HG03575 (cell line): ENCODE results near the gene MCM9.

ENCODE experiments used
- ATAC-seq: cut with Tn5 transposase; IDR thresholded peaks from one replicate; pipeline ENCODE4 v1.9.1; 2021; ENCODE audit not compliant: unreplicated experiment, insufficient number of reproducible peaks, low FRiP score; ENCODE audit errors: extremely low read depth

MCM9 gene

DNA sequence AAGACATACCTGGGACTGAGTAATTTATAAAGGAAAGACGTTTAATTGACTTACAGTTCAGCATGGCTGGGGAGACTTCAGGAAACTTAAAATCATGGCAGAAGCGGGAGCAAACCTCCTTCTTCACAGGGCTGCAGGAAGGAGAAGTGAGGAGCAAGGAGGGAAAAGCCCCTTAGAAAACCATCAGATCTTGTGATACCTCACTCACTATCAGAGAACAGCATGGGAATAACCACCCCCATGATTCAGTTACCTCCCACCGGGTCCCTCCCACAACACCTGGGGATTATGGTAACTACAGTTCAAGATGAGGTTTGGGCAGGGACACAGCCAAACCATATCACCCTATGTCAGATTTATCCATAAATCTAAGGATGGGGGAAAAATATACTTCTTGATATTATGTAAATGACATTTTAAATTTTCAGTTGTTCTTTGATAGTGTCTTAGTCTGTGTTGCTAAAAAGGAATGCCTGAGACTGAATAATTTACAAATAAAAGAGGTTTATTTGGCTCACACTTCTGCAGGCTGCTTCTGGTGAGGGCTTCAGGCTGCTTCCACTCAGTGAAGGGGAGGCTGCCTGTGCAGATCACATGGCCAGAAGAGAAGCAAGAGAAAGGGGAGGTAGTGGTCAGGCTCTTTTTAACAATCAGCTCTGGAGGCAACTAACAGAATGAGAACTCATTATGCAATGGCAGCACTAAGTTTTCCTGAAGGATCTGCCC lies 1.2 kb upstream of the MCM9 start:
- ATAC-seq: no peak

DNA sequence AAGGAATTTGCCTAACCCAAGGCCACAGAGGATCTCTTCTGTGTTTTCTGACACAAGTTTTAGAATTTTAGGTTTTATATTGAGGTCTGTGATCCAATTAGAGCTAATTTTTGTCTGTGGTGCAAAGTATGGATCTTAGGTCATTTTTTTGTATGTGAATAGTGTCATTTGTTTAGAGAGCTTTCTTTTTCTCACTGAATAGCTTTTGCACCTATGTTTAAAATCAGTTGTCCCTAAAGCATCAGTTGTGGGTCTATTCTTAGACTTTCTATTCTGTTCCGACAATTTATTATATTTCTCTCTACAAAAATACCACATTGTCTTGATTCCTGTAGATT lies 341 bp upstream of the MCM9 start:
- peak; percentile 17 for ATAC-seq

DNA sequence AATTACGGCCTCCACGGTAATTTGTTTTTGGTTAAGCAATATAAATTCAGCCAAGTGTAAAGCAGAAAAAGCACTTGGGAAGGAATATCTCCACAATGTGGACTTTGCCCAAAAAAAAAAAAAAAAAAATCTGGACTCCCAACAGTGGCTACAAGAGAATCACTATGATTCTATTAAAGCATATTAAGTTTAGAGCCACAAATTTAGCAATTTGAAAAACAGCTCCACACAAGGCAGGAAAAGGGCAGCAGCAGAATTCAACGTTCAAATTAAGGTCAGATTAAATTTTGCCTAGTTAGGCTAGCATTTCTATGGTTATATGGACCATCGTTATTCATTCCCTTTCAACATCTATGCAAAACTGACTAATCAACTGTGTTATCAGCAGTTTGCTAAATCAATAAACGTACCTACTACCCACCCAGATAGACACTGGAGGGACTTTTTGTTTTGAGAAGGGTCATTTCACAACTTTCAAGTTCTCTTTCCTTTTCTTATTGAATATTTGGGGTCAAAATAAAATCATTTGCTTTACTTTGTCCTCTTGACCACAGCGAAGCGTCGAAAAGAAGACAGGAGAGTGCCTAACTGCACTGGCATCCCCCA lies 1.0 kb downstream of the MCM9 start:
- ATAC-seq: peak; percentile 1

DNA sequence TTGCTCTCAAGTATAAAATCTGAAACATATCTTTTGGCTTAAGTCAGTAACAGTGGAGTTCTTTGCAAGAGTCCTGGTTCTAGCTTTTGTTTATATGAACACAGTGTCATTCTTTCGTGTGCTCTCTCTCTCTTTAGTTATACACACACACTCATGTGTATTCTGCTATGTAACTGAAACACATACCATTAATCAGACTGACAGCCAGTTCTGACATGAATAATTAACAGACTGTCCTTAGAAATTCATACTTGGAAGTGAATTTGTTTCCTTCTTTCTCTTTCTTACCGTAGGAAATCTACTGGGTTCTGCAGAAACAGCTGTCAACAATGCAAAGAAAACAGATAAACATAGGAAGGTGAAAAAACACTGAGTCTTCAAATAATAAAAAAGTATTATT lies 2.5 kb downstream of the MCM9 start:
- ATAC-seq: no peak

- ATAC-seq: no peak
Measured at GRCh38 chr6:118931436-118931835, 3.5 kb downstream of the MCM9 start.

GRCh38 chr6:118930680-118931079 lies 4.3 kb downstream of the MCM9 start:
- no peak for ATAC-seq

DNA sequence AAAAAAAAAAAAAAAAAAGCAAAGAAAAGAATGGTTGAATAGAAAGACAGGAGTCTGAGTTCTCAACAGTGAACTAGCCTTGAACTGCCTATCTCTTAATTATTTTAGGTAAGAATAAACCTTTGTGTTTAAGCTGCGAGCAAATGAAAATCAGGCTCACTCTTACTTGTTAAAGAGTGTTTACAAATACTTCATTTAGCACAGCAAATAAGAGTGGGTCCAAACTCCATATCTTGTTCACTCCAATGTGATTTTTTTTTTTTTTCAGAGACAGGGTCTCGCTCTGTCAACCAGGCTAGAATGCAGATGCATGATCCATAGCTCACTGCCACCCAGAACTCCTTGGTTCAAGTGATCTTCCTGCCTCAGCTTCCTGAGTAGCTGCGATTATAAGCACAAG lies 11.9 kb downstream of the MCM9 start:
- no peak for ATAC-seq

DNA sequence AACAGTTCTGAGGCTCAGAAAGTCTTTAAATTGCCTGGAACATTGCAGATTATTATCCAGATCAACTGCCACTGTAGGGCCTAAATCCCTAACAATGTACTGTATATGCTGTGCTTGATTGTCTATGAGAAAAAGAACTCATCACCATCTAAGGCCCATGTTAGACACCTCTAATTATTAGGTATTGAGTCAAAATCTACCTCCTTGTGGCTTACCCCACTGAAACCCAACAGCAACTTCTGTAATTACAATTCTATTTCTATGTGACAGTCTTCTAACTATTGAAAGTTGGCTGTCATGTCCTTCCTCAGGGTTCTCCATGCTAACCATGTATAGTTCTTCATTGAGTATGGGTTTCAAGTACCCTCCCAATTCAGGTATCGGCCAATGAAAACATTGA lies 13.9 kb downstream of the MCM9 start:
- no peak for ATAC-seq

DNA sequence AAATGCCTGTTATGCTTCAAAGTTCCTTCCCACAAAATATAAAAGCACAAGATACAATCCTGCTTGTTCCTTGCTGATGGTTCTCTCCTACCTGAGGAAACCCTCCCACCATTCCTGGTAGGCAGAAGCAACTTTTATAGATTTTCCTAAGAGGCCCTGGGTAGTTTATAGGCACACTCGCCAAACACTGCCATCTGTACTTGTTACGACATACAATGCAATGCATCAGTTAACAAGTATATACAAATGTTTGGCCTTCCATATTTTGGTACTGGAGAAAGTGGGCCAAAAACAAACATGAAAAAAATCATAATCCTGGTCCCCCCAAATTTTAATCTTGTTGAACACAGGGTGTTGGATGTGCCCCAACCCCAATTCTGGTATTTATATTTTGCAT lies 16.6 kb downstream of the MCM9 start:
- no peak for ATAC-seq

DNA sequence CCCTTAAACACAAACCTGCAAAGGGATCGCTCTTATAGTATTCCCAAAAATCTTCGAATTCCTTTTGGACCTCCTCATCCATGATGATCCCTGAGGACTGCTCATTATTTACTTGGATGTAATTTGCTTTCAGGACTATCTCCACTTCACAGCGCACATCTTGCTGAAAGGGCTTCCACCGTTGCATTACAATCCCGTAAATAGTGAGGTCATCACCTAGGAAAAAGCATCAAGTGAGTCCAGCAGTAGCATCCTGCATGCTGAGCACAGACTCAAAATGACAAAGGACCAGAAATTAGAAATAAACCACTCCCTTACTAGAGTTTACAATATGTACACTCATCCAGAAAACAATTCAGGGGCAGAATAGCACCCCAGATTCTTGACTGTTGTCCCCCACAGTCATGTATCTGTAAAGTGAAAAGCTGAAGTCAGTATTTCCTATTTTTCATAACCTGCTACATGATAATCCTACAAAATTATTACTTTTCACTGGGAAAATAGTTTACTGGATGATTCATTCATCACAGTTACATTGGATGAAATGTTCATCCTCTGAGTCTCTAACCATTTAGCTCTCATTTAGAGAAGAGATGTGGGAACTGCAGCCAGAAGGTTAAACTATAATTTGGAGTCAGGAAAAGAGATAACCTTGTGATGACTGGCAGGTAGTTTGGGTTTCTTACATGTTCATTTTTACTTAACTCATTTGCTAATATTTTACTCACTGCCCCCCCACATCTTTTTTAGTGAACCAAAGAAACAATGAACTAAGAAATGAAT lies 17.2 kb downstream of the MCM9 start:
- ATAC-seq: no peak

DNA sequence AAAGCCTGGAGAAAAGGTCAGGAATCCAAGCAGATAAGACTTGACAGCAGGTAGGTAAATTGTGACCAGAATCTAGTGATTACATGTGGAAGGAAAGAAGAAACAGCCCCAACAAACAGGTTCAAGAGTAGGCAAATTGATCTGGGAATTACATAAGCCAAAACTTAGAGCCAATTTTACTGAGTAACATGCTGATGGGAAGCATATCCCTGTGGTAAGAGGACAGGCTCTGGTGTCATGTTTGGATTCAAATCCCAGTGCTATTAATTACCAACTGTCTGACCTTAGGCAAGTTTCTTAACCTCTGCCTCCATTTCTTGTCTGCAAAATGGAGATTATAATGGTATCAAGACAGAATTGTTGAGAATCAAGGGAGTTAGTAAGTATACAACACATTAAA lies 20.4 kb downstream of the MCM9 start:
- ATAC-seq: no peak

GRCh38 chr6:118913161-118913560 lies 21.8 kb downstream of the MCM9 start:
- ATAC-seq: no peak

GRCh38 chr6:118912646-118913045 lies 22.3 kb downstream of the MCM9 start:
- no peak for ATAC-seq

GRCh38 chr6:118908441-118908840 lies 26.5 kb downstream of the MCM9 start:
- no peak for ATAC-seq

DNA sequence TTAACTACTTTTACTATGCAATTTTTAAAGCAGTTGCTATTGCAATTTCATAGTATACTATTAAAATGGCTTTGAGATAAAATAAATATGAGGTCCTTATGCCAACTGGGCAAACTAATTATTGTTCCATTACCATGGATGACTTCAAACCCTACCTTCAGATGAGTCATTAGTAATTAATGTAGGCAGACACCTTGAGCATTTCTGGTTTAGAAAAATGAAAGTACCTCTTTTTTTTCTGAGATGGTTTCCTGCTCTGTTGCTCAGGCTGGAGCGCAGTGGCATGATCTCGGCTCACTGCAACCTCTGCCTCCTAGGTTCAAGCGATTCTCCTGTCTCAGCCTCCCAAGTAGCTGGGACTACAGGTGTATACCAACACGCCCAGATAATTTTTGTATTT lies 29.1 kb downstream of the MCM9 start:
- no peak for ATAC-seq

- no peak for ATAC-seq
Measured at GRCh38 chr6:118905084-118905483, 29.9 kb downstream of the MCM9 start.

DNA sequence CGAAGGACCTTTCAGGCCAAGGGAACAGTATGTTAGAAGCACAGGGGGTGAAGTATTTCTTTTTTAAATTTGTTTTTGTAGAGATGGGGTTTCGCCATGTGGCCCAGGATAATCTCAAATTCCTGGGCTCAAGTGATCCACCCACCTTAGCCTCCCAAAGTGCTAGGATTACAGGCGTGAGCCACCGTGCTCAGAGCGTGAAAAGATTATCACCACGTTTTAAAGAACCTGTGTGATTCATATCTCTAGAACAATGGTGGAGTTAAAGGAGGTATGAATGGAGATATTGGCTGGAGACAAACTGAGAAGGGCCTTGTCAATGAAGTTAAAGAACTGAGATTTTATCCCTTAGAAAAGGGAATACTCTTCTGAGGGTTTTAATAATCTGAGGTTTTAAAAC lies 31.3 kb downstream of the MCM9 start:
- ATAC-seq: no peak

- no peak for ATAC-seq
Measured at GRCh38 chr6:118903138-118903537, 31.8 kb downstream of the MCM9 start.

DNA sequence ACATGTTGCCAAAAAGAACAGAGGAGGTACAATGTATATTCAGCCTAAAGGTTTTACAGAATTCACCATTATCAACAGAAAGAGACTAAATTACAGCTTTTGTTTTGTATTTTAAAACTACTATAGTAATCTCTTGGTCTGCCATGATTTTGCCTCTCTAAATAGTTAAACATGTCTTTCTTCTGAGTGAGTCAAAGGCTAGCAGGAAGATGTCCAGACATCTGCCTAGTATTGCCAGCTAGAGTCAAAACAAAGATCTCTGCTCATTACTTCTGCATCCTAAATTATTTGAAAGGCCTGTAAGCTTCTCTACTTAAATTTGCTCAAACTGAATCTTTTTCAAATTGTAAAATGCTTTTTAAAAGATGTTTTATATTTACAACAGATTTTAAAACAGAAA lies 32.2 kb downstream of the MCM9 start:
- no peak for ATAC-seq

GRCh38 chr6:118899948-118900347 lies 35.0 kb downstream of the MCM9 start:
- no peak for ATAC-seq
